PC-3 (cell line): ENCODE measurements around the gene RNF126. TPM values are rescaled to one million over a fixed set of nuclear protein-coding genes. Genes with fewer than 3 reads are reported as not detected.
"Not testable (repeated sequence)": the region's sequence is repeated elsewhere in the genome, so short reads cannot be mapped to it uniquely, and the experiment has no call there.

Experiments
- ATAC-seq: fragments of 200-7000 bp; cut with Tn5 transposase; 2 replicates; pipeline ENCODE4 v1.9.1; 2020; ENCODE audit warnings: mild to moderate bottlenecking, moderate library complexity
- BruUV-seq: library from RNA; stranded (reverse); fragments of 400-500 nt; replicated peaks from 2 replicates; lab custom pipeline; 2021; lab: Mats Ljungman, UMichigan
- CTCF ChIA-PET: fragments of 300-600 bp; sonication (Branson Sonifier 250); formaldehyde crosslinking; loops from one replicate; lab custom pipeline; 2022; ENCODE audit warnings: antibody characterized with exemption; lab: Charles Lee
- POLR2A ChIA-PET: fragments of 300-600 bp; sonication (Branson Sonifier 250); formaldehyde crosslinking; loops from one replicate; lab custom pipeline; 2022; ENCODE audit warnings: antibody characterized with exemption; ENCODE audit not compliant: unreplicated experiment; lab: Charles Lee
- DNase-seq: peaks from one replicate; pipeline ENCODE4 v3.0.0-alpha.2; 2015
- H2AFZ ChIP-seq: fragments of 300-600 bp; sonication (generic); 2 replicates; pipeline ENCODE4 v1.6.0; 2016; ENCODE audit warnings: antibody characterized with exemption, low read length
- H3F3A ChIP-seq: fragments of 300-600 bp; sonication (generic); one replicate; pipeline ENCODE4 v1.6.0; 2017; ENCODE audit warnings: antibody characterized with exemption, low read length, control low read depth, mild to moderate bottlenecking; ENCODE audit not compliant: unreplicated experiment
- H3K27ac ChIP-seq: fragments of 300-600 bp; sonication (generic); 2 replicates; pipeline ENCODE4 v1.5.1; 2016; ENCODE audit warnings: mild to moderate bottlenecking, low read length
- H3K27me3 ChIP-seq: fragments of 300-600 bp; sonication (generic); 2 replicates; pipeline ENCODE4 v1.6.1; 2016; ENCODE audit warnings: low read length, mixed read lengths
- H3K36me3 ChIP-seq: fragments of 300-600 bp; sonication (generic); 2 replicates; pipeline ENCODE4 v1.6.1; 2016; ENCODE audit warnings: low read depth, mixed run types, low read length, mixed read lengths
- H3K4me1 ChIP-seq: fragments of 300-600 bp; sonication (generic); 2 replicates; pipeline ENCODE4 v1.5.1; 2016; ENCODE audit warnings: low read length; ENCODE audit not compliant: insufficient read depth
- H3K4me2 ChIP-seq: fragments of 300-600 bp; sonication (generic); 2 replicates; pipeline ENCODE4 v1.6.0; 2016; ENCODE audit warnings: low read length
- H3K4me3 ChIP-seq: fragments of 300-600 bp; sonication (generic); 2 replicates; pipeline ENCODE4 v1.5.1; 2016; ENCODE audit warnings: mild to moderate bottlenecking, low read length, mixed read lengths
- H3K79me2 ChIP-seq: fragments of 300-600 bp; sonication (generic); 2 replicates; pipeline ENCODE4 v1.6.1; 2017; ENCODE audit warnings: low read length, mixed read lengths
- H3K9ac ChIP-seq: fragments of 300-600 bp; sonication (generic); 2 replicates; pipeline ENCODE4 v1.6.0; 2016; ENCODE audit warnings: mild to moderate bottlenecking, low read length
- H3K9me2 ChIP-seq: fragments of 300-600 bp; sonication (generic); replicated peaks from 2 replicates; pipeline ENCODE4 v1.6.1; 2016; ENCODE audit warnings: mixed run types, low read length, mixed read lengths
- H3K9me3 ChIP-seq: fragments of 300-600 bp; sonication (generic); 2 replicates; pipeline ENCODE4 v1.6.1; 2016; ENCODE audit warnings: low read length, mixed read lengths
- H4K20me1 ChIP-seq: fragments of 300-600 bp; sonication (generic); 2 replicates; pipeline ENCODE4 v1.6.1; 2016; ENCODE audit warnings: low read length, mixed read lengths
- EZH2 ChIP-seq: fragments of 300-600 bp; sonication (generic); IDR thresholded peaks from one replicate; pipeline ENCODE4 v1.6.1; 2017; ENCODE audit warnings: antibody characterized with exemption, mild to moderate bottlenecking, low read length; ENCODE audit not compliant: unreplicated experiment
- EZH2phosphoT487 ChIP-seq: fragments of 300-600 bp; sonication (generic); IDR thresholded peaks from 2 replicates; pipeline ENCODE4 v1.6.1; 2018; ENCODE audit warnings: mild to moderate bottlenecking, antibody characterized with exemption, low read length, borderline replicate concordance
- intact Hi-C: fragments of 100-400 bp; cut with micrococcal nuclease; formaldehyde crosslinking; loops from 2 replicates; pipeline ENCODE4 v1.9.0; 2023
- total RNA-seq: library from RNA; depleted of rRNA; stranded (reverse); fragments of >200 nt; gene quantifications from 2 replicates; pipeline ENCODE4 v1.2.3, GENCODE V29; 2014
- TF ChIP-seq, protein P1 (sequence below): fragments of 300-600 bp; sonication (generic); conservative IDR thresholded peaks from 2 replicates; pipeline ENCODE4 v1.5.1; 2017; ENCODE audit warnings: antibody characterized with exemption, low read depth, mild to moderate bottlenecking, low read length

RNF126 gene
- total RNA-seq, 1 experiment from 2014 or later, result 86.4 TPM

DNA sequence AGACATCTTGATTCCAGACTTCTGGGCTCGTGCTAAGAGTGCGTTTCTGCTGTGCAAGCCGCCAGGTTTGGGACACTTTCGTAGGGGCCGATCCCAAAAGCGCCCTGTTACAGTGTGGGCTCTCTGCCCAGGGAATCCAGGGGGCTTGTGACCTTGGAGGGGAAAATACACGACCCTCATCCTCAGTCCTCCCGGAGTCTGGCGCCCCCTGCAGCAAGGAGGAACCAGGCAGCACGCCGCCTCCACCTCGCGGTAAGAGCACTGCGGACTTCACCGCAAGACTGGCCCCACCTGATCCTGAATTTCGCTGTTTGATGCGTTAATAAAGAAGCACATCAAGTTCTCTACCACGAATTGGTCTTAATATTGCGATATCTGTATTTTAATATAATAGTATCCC is 34.8 kb downstream of the RNF126 start:
- ATAC-seq, result no peak
- no peak overlapping the region for H3K4me2 ChIP-seq
- no peak overlapping the region for H2AFZ ChIP-seq
- no peak overlapping the region for H3K4me3 ChIP-seq
- TF ChIP-seq EZH2, result no peak
- TF ChIP-seq, protein P1, sequence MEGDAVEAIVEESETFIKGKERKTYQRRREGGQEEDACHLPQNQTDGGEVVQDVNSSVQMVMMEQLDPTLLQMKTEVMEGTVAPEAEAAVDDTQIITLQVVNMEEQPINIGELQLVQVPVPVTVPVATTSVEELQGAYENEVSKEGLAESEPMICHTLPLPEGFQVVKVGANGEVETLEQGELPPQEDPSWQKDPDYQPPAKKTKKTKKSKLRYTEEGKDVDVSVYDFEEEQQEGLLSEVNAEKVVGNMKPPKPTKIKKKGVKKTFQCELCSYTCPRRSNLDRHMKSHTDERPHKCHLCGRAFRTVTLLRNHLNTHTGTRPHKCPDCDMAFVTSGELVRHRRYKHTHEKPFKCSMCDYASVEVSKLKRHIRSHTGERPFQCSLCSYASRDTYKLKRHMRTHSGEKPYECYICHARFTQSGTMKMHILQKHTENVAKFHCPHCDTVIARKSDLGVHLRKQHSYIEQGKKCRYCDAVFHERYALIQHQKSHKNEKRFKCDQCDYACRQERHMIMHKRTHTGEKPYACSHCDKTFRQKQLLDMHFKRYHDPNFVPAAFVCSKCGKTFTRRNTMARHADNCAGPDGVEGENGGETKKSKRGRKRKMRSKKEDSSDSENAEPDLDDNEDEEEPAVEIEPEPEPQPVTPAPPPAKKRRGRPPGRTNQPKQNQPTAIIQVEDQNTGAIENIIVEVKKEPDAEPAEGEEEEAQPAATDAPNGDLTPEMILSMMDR, result peak; percentile 53
- CTCF ChIA-PET, result no interaction called here
- no peaks in the 10 kb centered on the region for H3K27me3 ChIP-seq
- no peak for DNase-seq
- peaks cover 5% of the 10 kb centered on the region; the same call in 1 of the 2 replicates for H3K4me1 ChIP-seq
- H3K27ac ChIP-seq, result no peak overlapping the region
- no peaks in the 10 kb centered on the region for H3K9me3 ChIP-seq
- intact Hi-C loops, result no loop called here
- POLR2A ChIA-PET, result no interaction called here
- no peaks in the 10 kb centered on the region for H3K9me2 ChIP-seq
- no peak overlapping the region for H3K9ac ChIP-seq
- H3K79me2 ChIP-seq, result peaks cover 46% of the 10 kb centered on the region
- no peaks in the 10 kb centered on the region for H4K20me1 ChIP-seq
- H3F3A ChIP-seq, result no peaks in the 10 kb centered on the region
- H3K36me3 ChIP-seq, result peaks cover 5% of the 10 kb centered on the region; the same call in 1 of the 2 replicates
- BruUV-seq, result no TSS peak

DNA sequence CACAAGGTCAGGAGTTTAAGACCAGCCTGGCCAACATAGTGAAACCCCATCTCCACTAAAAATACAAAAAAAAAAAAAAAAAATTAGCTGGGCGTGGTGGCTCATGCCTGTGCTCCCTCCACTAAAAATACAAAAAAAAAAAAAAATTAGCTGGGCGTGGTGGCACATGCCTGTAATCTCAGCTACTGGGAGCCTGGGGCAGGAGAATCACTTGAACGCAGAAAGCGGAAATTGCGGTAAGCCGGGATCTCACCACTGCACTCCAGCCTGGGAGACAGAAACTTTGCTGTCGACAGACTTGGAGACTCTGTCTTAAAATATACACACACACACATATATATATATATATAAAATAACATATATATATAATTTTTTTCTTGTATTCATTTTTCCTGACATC is 36.4 kb downstream of the RNF126 start:
- CTCF ChIA-PET, H4K20me1 ChIP-seq, H3K36me3 ChIP-seq, H3K9ac ChIP-seq, DNase-seq, BruUV-seq, H3K9me3 ChIP-seq, H3K27ac ChIP-seq, H3K4me2 ChIP-seq, intact Hi-C loops, H3K4me1 ChIP-seq, H3K9me2 ChIP-seq, POLR2A ChIA-PET, ATAC-seq, H3K4me3 ChIP-seq, H2AFZ ChIP-seq, H3K27me3 ChIP-seq, H3F3A ChIP-seq: not testable (repeated sequence)
- H3K79me2 ChIP-seq, result peaks cover 30% of the 10 kb centered on the region

- POLR2A ChIA-PET, result no interaction called here
- intact Hi-C loops, result no loop called here
- TF ChIP-seq EZH2, result no peak
- TF ChIP-seq EZH2phosphoT487, result no peak
- TF ChIP-seq, protein P1, result no peak
- Histone ChIP-seq H3K9ac (no peak overlapping the region), H3K27me3 (no peaks in the 10 kb centered on the region), H4K20me1 (no peaks in the 10 kb centered on the region), H3K4me2 (no peak overlapping the region), H3K36me3 (peaks cover 5% of the 10 kb centered on the region; the same call in 1 of the 2 replicates), H3K79me2 (peaks cover 19% of the 10 kb centered on the region), H3K27ac (no peak overlapping the region), H3K9me2 (no peaks in the 10 kb centered on the region), H2AFZ (no peak overlapping the region), H3F3A (no peaks in the 10 kb centered on the region), H3K9me3 (no peaks in the 10 kb centered on the region), H3K4me1 (no peaks in the 10 kb centered on the region), H3K4me3 (no peak overlapping the region)
- no peak for ATAC-seq
- BruUV-seq, result no TSS peak
- CTCF ChIA-PET, result no interaction called here
- DNase-seq, result no peak
Observed at GRCh38 chr19:625257-625656, 37.8 kb downstream of the RNF126 start.
